Epithelial cell of proximal tubule (primary cell): Measurements from ENCODE around the gene KCNJ10. TPM values are rescaled to one million over a fixed set of nuclear protein-coding genes. Genes with fewer than 3 reads are reported as not detected.
A peak's percentile ranks its signal among the peaks of the same experiment; 100 is the strongest.

Source experiments
- DNase-seq: peaks from one replicate; pipeline ENCODE4 v3.0.0-alpha.2; 2011; ENCODE audit warnings: low read depth
- H3K4me3 ChIP-seq: 2 replicates; pipeline ENCODE4 v1.5.1; 2011; ENCODE audit warnings: low read depth, mild to moderate bottlenecking, low read length
- total RNA-seq: library from RNA; depleted of rRNA; stranded (reverse); fragments of >200 nt; gene quantifications from 2 replicates; pipeline ENCODE4 v1.2.3, GENCODE V29; 2015
- TF ChIP-seq, protein P1 (sequence below): conservative IDR thresholded peaks from 2 replicates; pipeline ENCODE4 v1.5.1; 2012; ENCODE audit warnings: low read depth, mild to moderate bottlenecking, low read length

Gene KCNJ10
- total RNA-seq, 1 donor from 2014 or later: not detected

DNA sequence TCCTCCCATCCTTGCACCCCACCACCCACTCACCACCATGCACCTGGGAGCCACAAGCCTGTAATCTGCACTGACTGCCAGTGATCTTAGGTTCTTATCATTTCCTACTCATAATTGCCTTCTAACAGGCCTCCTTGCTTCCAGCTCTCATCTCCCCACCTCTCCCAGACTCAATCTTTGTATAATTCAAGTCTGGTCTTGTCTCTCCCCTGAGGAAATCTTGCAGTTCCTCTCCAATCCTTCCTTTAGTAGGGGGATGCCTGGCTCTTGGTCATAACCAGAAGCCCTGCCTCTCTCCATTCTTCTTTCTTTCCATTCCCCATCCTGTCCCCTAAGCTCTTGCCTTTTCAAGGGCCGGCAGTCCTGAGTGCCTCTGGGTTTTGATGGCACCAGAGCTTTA is 66.0 kb downstream of the KCNJ10 start:
- TF ChIP-seq, protein P1, sequence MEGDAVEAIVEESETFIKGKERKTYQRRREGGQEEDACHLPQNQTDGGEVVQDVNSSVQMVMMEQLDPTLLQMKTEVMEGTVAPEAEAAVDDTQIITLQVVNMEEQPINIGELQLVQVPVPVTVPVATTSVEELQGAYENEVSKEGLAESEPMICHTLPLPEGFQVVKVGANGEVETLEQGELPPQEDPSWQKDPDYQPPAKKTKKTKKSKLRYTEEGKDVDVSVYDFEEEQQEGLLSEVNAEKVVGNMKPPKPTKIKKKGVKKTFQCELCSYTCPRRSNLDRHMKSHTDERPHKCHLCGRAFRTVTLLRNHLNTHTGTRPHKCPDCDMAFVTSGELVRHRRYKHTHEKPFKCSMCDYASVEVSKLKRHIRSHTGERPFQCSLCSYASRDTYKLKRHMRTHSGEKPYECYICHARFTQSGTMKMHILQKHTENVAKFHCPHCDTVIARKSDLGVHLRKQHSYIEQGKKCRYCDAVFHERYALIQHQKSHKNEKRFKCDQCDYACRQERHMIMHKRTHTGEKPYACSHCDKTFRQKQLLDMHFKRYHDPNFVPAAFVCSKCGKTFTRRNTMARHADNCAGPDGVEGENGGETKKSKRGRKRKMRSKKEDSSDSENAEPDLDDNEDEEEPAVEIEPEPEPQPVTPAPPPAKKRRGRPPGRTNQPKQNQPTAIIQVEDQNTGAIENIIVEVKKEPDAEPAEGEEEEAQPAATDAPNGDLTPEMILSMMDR: no peak
- H3K4me3 ChIP-seq: no peak overlapping the region
- no peak for DNase-seq

DNA sequence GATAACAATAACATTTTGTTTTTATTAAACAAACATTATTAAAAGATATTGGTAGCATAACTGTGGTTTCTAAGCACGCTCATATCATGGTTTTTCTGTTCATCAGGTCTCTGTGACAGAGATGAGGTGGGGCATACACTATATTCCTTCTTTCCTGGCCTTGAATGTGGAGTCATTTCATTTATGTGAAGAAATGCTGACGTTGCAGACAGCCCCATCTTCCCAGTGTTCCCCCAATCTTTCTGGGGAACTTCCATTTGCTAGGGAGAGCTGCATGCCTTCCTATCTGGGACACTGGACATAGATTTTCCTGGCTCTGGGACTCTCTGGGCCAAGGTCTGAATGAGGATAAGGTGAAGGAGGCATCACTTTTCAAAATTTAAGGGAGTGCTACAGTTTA is 68.5 kb downstream of the KCNJ10 start:
- DNase-seq: no peak
- TF ChIP-seq, protein P1: no peak
- H3K4me3 ChIP-seq: no peak overlapping the region

DNA sequence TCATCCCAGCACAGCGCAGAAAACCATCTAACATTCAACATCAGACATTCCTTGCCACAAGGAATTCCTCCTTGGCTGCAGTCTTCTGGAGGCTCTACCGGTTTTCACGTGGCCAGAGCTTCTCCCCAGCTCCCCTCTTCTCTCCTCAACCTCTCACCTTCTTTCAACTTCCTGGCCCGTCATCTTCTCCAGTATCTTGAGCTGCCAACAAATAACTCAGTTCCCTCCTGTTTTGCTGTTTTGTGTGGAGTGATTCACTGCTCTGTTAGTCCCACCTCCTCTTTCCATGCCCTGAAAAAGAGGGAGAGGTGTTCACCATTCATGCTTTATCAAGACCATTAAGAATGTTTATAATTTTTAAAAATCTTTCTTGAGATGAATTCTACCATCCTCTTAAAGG is 70.8 kb downstream of the KCNJ10 start:
- DNase-seq: no peak
- H3K4me3 ChIP-seq: no peak overlapping the region
- TF ChIP-seq, protein P1: no peak

DNA sequence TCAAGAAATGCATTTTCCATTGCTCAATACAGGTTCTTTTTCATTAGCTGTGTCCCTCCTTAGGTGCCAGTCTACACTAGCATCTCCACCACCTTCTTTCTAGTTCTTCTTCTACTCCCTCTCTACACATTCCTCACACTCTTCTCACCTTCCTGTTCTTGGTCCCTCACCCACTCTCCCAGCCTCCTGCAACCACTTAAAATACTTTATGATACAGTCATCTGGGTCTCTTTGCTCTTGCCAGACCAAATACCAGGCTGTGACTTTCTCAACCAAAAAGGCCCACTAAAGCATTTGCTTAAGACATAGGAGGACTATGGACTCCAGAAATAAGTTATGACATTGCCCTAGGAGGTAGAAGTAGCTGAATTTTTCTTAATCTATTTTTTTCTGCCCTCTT is 73.3 kb downstream of the KCNJ10 start:
- TF ChIP-seq, protein P1: no peak
- DNase-seq: peak; percentile 19
- H3K4me3 ChIP-seq: no peak overlapping the region

DNA sequence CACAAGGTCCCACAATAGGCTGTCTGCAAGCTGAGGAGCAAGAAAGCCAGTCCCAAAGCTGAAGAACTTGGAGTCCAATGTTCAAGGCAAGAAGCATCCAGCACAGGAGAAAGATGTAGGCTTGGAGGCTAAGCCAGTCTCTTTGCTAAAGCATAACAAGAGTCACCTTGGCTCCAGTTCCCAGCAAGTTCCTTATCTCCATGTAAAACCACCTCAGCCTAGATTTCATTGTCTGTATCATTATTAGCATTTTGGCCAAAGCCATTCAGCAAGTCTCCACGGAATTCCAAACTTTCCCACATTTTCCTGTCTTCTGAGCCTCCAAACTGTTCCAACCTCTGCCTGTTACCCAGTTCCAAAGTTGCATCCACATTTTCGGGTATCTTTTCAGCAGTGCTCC is 75.1 kb downstream of the KCNJ10 start:
- TF ChIP-seq, protein P1: no peak
- no peak for DNase-seq

DNA sequence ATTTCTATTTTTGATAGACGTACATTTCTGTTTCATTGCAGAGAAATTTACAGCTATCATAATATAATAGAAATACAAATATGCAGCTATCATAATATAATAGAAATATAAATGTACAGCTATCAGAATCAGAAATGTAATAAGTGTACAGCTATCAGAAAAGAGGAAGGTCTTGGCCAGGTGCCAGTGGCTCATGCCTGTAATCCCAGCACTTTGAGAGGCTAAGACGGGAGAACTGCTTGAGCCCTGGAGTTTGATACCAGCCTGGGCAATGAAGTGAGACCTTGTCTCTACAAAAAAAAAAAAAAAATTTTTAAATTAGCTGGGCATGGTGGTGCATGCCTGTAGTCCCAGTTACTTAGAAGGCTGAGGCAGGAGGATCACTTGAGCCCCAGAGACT is 76.0 kb downstream of the KCNJ10 start:
- H3K4me3 ChIP-seq: no peak overlapping the region
- TF ChIP-seq, protein P1: no peak
- DNase-seq: no peak

More for the DNA sequence above, 75.1 kb downstream of the KCNJ10 start:
- H3K4me3 ChIP-seq: no peak overlapping the region

DNA sequence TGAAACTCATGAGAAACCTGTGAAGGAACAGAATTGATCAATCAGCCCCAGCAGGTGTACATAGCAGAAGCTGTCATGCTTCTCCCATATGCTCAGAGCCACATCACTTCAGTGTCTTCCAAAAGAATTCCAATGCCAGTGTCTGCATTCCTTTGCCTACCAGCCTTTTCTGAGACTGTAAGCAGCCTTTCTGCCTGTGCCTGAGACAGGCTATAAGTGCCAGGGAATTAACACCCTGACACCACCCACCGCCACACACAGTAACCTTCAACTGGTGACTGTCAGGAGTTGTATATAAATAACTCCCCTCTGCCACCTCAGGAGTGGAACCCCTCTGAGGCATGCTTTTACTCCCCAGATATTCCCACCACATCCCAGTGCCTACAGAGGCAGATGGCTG is 77.8 kb downstream of the KCNJ10 start:
- DNase-seq: no peak
- no peak overlapping the region for H3K4me3 ChIP-seq
- TF ChIP-seq, protein P1: no peak
